EH (cell line): ENCODE results near the gene TBCCD1.
"Not testable (repeated sequence)": the region's sequence is repeated elsewhere in the genome, so short reads cannot be mapped to it uniquely, and the experiment has no call there.

Experiments used
- DNase-seq: peaks from one replicate; pipeline ENCODE4 v3.0.0-alpha.2; 2015; ENCODE audit warnings: low read depth

TBCCD1 gene

DNA sequence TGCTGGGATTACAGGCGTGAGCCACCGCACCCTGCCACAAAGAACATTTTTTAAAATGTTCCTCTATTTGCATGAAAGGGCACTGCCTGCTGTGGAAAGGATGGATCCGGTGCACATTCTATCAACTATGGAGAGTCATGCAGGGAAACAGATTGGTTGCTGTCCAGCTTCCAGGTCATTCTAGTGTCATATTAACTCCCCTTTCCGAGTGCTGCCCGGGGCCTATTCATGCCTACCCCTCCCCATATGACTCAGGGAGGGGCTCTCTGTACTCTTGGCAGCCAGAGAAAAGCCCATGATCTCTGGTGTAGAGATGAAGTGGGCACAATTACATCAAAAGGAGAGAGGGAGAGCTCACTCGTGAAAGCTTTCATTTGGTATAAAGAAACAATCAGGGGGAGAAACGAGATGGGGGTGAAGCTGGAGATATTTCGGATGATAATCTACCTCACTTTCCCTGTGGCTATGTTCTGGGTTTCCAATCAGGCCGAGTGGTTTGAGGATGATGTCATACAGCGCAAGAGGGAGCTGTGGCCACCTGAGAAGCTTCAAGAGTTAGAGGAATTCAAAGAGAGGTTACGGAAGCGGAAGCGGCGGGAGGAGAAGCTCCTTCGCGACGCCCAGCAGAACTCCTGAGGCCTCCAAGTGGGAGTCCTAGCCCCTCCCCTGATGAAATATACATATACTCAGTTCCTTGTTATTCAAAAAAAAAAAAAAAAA, 29.6 kb upstream of the TBCCD1 start:
- peak; percentile 13 for DNase-seq

DNA sequence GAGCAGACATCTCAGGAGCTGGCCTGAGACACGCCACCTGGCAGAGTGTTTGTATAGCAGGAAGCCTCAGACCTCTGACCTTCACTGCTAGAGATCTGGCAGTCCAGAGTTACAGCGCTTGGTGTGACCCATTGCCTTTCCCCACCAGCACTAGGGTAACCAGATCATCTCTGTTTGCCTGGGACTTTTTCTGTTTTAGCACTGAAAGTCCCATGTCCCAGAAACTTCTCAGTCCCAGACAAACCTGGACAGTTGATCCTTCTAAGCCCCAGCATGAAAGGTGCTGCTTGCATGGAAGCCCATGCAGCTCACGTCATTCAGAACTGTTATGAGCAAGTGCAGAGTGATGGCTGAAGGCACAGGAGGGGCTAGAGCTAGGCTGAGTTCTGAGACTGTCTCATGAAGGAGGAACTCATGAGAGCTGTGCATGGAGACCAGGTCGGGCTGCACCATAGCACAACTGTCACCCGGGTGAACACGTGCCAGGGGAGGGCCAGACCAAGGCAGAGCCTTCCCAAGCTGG, 27.5 kb upstream of the TBCCD1 start:
- DNase-seq = no peak

DNA sequence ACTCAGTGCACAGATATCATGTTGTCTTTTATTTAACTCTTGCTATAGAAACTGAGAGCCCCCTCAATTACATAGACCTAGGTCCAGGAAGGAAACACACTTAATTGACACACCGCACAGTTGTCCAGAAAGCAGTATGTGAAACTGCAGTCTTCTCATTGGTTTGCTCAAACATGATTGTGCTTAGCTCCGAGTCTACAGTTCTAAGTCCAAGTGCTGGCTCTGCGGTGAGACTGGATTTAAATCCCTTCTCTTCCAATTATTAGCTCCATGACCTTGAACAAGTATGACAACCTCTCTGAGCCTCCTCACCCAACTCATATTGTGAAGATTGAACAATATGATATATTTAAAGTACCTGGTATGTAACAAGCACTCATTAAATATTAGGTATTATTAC, 26.7 kb upstream of the TBCCD1 start:
- no peak for DNase-seq

DNA sequence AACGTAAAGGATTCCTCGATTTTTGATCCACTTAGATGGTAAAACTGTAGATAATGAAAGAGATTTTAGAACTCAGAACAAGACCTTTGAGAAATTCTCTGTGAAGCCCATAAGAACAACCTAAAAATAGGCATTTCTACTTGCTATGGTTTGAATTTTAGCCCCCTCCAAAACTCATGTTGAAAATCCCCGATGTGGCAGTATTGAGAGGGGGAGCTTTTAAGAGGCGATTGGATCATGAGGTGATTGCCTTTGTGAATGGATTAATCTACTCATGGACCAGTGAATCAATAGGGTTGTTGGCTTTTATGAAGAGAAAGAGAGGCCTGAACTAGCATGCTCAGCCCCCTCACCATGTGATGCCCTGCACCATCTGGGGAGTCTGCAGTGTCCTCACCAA, 25.5 kb upstream of the TBCCD1 start:
- DNase-seq = no peak

DNA sequence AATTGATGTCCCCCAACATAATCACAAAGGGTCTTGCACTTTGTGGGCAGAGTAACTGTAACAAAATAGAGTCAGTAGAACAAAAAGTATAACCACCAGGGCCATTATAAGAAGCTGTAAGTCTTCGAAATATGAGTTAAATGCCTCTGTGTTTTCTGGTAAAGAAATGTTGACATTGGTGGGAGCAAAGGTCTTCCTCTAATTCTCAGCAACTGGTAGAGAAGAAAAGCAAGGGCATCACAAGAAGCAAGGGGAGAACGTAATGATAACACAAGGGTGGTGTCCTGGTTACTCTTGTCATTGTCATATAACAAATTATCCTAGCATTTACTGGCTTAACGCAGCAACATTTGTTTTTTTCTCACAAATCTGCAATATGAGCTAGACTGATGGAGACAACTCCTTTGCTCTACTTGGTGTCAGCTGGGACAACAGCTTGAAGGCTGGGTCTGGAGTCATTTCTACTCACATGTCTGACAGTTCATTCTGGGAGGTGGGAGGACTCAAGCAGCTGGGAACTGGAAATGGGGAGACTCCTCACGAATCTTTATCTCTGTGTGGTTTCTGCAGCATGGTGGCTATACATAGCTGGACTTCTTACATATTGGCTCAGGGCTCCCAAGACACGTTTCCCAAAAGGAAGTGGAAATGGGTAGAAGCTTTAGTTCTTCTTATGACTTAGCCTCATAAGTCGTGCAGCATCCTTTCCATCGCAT, 23.6 kb upstream of the TBCCD1 start:
- no peak for DNase-seq

DNA sequence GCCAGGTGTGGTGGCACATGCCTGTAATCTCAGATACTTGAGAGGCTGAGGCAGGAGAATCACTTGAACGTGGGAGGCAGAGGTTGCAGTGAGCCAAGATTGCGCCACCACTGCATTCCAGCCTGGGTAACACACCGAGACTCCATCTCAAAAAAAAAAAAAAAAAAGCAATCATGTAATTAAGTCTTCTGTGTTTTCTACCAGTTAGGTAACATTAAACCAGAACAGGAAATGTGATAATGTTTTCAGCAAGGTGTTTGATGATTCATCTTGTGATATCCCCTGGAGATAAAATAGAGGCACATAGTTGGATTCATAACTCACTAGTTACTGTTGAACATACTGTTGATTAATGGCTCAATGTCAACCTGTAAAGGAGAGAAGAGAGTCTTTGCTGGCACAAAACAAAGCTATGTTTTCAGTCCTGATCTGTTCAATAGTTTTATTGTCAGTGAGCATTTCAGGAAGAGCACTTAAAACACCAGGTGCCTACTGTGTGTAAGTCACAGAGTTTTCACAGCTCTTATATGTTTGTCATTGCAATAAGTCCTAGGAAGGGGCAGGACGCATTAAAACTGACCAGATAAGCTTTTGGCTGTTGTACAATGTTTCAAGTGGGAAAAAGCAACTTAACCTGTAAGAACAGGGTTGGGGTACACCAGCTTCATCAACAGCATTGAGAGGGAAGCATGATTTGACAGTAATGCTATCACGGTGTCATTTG, 22.9 kb upstream of the TBCCD1 start:
- peak; percentile 24 for DNase-seq

DNA sequence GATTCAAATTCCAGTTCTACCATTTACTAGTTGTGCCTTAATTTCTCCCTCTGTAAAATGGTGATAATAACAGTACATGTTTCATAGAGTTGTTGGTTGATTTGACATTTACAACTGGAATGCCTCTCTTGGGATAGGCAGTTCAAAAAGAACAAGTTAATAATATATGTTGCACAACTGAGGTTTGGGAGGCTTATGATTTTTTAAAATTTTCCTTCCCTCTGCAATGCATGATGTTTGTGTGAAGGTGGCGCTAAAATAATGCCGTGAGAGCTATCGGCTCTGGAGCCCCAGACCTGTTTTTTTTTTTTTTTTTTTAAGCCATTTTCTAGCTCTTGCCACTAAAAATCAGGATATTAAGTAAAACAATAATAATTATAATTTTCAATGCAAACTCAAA, 22.0 kb upstream of the TBCCD1 start:
- no peak for DNase-seq

DNA sequence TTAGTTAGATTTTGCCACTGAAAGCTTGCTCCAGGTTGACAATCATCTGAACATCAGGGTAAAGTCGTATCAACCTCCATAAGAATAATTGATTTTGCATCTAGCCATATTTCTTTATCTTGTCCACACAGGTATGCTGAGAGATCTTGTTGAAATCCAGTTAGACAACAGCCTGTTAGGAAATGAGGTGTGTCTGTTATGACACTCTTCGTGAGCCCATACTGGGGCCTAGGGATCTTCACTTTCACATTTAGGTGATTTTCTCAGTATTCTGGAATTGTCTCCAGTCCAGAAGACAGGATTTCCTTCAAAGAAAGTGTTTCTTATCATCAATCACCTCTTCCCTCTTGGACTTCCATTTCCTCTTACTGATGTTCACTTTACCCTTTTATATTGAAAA, 21.5 kb upstream of the TBCCD1 start:
- no peak for DNase-seq

DNA sequence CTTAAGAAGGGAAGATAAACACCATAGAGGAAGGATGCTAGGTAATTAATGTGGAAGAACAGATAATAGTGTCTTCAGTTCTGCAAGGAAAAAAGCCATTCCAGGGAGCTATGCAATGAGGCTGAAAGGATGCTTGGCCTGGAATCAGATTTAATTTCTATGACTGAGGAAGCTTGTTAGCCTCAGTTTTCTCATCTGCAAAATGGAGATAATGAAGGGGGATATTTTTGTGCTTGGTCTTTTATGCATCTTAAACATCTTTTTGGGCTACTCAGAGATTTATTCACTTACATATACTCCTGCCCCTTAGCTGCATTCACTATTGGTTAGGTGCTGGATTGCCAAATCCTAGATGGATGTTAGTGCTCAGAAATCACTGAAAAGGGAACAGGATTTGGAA, 20.0 kb upstream of the TBCCD1 start:
- no peak for DNase-seq

DNA sequence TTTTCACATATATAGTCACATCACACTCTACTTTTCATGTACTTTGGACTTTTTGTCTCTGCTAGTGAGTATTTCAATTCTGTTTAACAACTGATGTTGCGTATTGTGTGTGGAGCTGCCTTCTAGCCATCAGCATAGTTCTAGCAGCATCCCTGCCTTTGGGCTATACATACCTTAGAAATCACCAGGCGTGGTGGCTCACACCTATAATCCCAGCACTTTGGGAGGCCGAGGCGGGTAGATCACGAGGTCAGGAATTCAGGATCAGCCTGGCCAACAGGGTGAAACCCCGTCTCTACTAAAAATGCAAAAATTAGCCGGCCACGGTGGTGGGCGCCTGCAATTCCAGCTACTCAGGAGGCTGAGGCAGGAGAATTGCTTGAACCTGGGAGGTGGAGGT, 19.1 kb upstream of the TBCCD1 start:
- not testable (repeated sequence) for DNase-seq

DNA sequence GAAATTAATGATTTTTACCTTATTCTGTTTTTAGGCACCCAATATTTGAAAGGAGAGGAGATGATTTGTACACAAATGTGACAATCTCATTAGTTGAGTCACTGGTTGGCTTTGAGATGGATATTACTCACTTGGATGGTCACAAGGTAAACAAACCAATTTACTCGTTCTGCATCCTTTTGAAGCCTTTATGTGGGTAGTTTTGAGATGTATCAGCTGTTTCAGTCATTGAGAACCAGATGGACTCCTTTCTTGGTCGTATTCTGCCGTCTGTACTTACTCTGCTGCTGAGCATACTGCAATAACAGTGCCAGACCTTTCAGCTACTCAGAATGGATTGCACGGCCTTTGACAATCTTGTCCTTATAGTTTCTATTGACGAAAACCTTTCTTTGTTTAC, 16.7 kb upstream of the TBCCD1 start:
- peak; percentile 5 for DNase-seq

DNA sequence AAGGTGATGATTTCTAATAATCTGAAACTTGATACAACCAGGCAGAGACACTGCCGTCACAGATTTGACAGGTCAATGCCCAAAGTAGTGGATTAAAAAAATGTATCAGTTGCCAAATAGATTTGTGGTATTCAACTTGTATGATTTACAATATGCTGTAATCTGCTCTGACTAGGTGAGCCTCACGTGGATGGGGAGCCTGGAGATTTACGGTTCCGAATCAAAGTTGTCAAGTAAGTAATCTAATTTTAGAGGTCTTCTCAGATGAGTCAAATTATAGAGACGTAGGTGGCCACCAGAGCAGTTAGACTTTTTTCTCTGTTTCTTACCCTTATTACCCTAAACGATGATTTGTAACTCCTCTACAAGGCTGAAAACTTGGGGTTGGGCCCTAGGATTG, 15.4 kb upstream of the TBCCD1 start:
- no peak for DNase-seq

DNA sequence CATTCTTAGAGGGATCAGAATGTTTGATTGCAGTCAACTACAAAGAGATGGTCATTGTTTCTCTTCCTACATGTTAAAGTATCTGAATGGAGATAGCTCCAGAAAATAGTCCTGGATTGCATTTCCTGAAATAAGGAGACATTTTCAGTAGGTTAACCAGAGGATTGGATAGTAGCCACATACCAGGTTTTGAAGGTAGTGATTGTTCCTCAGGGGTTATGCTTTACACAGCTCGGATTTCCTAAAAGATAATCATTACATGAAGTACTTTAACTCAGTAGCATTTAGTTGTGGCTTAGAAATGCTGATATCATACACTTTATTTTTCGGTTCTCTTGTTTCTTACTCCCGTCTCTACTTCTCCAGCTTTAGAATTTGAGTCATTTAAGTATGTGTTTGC, 13.6 kb upstream of the TBCCD1 start:
- DNase-seq = no peak

DNA sequence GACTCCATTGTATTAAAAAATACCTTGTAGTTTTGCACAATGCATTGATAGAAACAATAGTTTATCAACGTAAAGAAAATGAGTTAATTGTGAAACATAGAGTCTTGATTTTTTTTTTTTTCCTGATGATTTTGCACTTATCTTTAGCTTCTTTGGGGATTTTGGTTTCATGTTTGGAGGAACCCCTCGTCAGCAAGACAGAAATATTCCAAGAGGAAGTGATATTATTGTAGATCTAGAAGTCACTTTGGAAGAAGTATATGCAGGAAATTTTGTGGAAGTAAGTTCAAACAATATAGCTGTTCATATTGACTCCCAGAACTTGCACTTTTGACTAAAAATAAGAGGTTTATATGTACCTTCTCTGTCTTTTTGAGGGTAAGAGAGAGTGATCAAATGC, 10.4 kb upstream of the TBCCD1 start:
- no peak for DNase-seq

DNA sequence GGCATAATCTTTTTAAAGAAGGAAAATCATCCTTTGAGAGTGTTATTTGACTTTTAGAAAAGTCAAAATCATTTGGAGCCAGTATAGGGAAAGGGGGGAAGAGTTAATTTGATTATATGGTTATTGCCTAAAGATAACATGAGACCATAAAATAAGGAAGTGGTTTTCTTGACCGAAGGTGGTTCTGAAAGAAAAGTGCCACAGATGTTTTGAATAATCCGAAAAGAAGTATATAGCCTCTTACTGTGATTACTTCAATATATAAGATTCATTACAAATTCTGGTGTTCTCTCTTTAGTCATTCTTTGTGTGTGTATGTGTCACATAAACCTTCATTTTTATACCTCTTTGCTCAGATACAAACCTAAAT, 4.5 kb upstream of the TBCCD1 start:
- DNase-seq = no peak

DNA sequence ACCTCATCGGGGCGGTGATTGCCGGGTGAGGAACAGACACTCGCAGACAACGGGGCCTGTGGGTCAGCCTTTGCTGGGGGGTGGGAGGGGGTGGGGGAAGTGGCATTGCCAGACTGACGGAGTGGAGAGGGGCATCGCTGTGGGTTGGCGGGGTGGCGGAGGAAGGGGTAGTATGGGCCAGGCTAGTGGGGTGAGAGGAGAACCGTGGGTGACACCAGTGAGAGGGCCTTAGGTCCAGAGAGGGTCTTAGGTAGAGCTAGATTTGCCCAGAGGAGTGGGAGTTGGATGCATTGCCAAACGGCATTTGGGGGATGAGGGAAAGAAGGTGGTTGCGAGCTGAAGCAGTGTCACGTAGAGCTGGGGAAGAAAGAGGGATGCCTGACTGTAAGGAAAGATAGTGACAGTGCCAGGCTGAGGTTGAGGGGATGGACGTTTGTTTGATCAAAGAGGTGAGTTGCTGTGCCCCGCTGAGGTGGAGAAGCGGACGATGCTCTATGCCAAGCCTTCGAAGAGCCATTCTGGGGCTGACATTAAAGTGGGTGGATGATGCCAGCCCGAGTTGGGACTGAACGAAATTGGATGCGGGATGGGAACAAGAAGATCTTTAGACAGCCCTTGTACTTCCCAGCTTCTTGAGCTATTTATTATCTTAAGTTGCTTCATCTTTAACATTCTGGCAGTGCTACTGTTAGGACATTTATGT, 4.0 kb upstream of the TBCCD1 start:
- no peak for DNase-seq

DNA sequence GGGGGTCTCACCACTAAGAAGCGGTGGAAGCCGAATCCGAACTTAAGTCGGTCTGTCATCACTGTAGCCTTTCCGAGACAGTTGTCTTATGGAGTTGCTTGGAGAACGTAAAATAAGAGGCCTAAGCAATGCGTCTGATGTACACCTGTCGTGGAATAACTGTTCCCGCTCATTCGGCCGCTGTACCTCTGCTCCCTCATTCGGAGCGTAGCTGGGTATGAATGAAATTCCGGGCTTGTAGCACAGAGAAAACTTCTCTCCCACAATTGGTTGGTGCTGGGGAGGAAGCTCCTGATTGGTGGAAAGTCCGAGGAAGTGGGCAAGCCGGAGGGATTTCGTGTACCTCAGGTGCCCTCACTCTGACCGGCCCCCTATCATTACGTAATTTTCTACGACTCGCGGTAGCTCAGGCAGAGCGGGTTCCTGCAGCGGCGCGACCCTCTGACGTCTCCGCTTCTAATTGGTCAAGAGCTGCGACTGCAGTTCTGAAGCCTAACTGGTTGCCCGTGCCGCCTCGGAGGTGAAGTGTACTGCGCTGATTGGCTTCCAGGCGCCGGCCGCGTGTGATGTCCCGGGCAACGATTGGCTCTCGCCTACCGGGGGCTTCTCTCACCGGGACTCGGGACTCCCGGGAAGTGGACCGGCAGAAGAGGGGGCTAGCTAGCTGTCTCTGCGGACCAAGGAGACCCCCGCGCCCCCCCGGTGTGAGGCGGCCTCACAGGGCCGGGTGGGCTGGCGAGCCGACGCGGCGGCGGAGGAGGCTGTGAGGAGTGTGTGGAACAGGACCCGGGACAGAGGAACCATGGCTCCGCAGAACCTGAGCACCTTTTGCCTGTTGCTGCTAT, 3.2 kb upstream of the TBCCD1 start, which contains the start of gene DNAJB11:
DNAJB11 (plus strand) TSS at position 625 of the 845 bp plus-strand sequence; CDS start at position 803, 178 bp downstream.
- peak; percentile 100 for DNase-seq

DNA sequence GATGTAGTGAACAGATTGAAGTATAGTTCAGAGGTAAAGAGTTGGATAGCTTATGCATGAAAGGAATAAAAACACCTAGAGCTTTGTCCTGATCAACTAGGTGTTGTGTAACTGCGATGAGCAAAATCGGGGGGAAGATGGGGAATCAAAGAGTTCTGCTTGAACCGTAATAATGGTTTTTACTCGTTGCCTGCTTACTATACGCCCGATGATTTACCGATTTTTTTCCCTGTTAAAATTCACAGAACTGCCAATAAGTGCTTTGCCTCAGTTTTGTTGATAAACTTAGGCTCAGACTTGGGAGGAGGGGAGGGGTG, 2.6 kb upstream of the TBCCD1 start:
- DNase-seq = no peak

DNA sequence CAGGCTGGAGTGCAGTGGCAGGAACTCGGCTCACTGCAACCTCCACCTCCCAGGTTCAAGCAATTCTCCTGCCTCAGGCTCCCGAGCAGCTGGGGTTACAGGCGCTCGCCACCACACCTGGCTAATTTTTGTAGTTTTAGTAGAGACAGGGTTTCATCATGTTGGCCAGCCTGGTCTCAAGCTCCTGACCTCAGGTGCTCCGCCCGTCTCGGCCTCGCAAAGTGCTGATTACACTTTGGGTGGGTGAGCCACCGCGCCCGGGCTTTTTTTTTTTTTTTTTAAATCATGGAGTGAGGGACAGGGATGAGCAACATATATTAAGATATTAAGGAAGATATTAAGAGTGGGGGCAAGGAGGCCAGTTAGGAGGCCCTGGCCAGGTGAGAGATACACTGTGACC, 2.2 kb upstream of the TBCCD1 start:
- not testable (repeated sequence) for DNase-seq

DNA sequence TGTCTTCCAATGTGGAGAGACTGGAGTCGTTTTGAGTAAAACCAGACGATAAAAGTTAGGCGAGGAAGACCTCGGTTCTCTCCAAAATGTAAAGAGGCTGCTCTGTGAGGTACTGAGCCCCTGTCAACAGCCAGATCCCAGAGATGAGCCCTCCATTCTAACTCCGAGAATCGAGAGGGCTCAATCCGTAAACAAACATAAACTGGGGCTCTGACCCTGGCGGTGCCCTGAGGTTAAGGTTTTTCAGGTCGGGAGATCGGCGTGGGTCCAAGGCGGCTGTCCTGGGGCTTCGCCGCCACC, 417 bp downstream of the TBCCD1 start:
- DNase-seq = no peak

DNA sequence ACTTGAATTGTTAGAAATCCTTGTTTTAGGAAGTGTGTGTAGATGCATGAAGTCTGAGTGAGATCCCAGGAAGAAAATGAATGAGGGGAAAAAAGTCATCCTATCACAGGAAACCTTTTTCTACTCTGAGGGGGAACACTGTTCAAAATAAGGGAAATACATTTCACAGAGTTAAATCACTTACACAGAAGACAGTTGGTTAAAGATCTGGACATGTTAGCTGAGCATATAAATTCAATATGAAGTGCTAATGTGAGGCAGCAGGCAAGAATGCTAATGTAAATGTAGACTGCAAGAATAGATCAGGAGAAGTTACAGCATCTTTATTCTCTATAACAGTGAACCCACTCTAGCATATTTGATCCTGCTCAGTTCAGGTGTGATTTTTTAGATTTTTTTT, 2.6 kb downstream of the TBCCD1 start:
- no peak for DNase-seq
